ENCODE measurements around the gene KCNJ6.
"Not testable (repeated sequence)": the region's sequence is repeated elsewhere in the genome, so short reads cannot be mapped to it uniquely, and the experiment has no call there.

KCNJ6 gene

GRCh38 chr21:37742115-37742514 is 174.1 kb downstream of the KCNJ6 start:
- no peak for DNase-seq (ENCODE audit: extremely low spot score)
- no peak for TF ChIP-seq CTCF (IDR thresholded peaks at IDR 0.05; ENCODE audit: control extremely low read depth, extremely low read depth, low read depth, missing control alignments)
- ChIA-PET POLR2A (no interaction called here), CTCF (interaction anchor here (1.7 kb wide), 1 partner anchor 13 kb away, joined by 4 read pairs; no protein-coding TSS in a partner anchor)

GRCh38 chr21:37737996-37738395 is 178.3 kb downstream of the KCNJ6 start:
- POLR2A ChIA-PET = no interaction called here
- TF ChIP-seq CTCF (IDR thresholded peaks at IDR 0.05; ENCODE audit: control extremely low read depth, extremely low read depth, low read depth, missing control alignments) = no peak
- DNase-seq (ENCODE audit: extremely low spot score) = no peak
- CTCF ChIA-PET = no interaction called here

GRCh38 chr21:37737507-37737906 is 178.8 kb downstream of the KCNJ6 start:
- ChIA-PET POLR2A (no interaction called here), CTCF (no interaction called here)
- DNase-seq (ENCODE audit: extremely low spot score) = no peak
- no peak for TF ChIP-seq CTCF (IDR thresholded peaks at IDR 0.05; ENCODE audit: control extremely low read depth, extremely low read depth, low read depth, missing control alignments)

GRCh38 chr21:37734846-37735245 is 181.4 kb downstream of the KCNJ6 start:
- ChIA-PET CTCF (interaction anchor here (1.0 kb wide), 1 partner anchor 30 kb away, joined by 3 read pairs; no protein-coding TSS in a partner anchor), POLR2A (no interaction called here)
- no peak for TF ChIP-seq CTCF (IDR thresholded peaks at IDR 0.05; ENCODE audit: control extremely low read depth, extremely low read depth, low read depth, missing control alignments)

GRCh38 chr21:37732927-37733326 is 183.3 kb downstream of the KCNJ6 start:
- POLR2A ChIA-PET = no interaction called here
- CTCF ChIA-PET = no interaction called here
- no peak for TF ChIP-seq CTCF (IDR thresholded peaks at IDR 0.05; ENCODE audit: control extremely low read depth, extremely low read depth, low read depth, missing control alignments)
- no peak for DNase-seq (ENCODE audit: extremely low spot score)

More at GRCh38 chr21:37734846-37735245, 181.4 kb downstream of the KCNJ6 start:
- no peak for DNase-seq (ENCODE audit: extremely low spot score)

- CTCF ChIA-PET = no interaction called here
- TF ChIP-seq CTCF (IDR thresholded peaks at IDR 0.05; ENCODE audit: control extremely low read depth, extremely low read depth, low read depth, missing control alignments) = no peak
- DNase-seq (ENCODE audit: extremely low spot score) = no peak
- POLR2A ChIA-PET = no interaction called here
Measured at GRCh38 chr21:37724201-37724600, 192.1 kb downstream of the KCNJ6 start.

- DNase-seq (ENCODE audit: extremely low spot score) = no peak
- ChIA-PET CTCF (interaction anchor here (1.8 to 3.4 kb wide), 2 partner anchors 442 to 638 kb away, joined by 6 to 10 read pairs; no protein-coding TSS in a partner anchor), POLR2A (no interaction called here)
- no peak for TF ChIP-seq CTCF (IDR thresholded peaks at IDR 0.05; ENCODE audit: control extremely low read depth, extremely low read depth, low read depth, missing control alignments)
Measured at GRCh38 chr21:37717534-37717933, 198.7 kb downstream of the KCNJ6 start.

GRCh38 chr21:37712569-37712934 is 203.7 kb downstream of the KCNJ6 start:
- ChIA-PET CTCF (interaction anchor here (1.0 to 3.7 kb wide), 21 partner anchors 10 to 645 kb away, joined by 3 to 22 read pairs (median 7); no protein-coding TSS in a partner anchor), POLR2A (interaction anchor here (0.8 kb wide), 1 partner anchor 12 kb away, joined by 13 read pairs; no protein-coding TSS in a partner anchor)
- DNase-seq (ENCODE audit: extremely low spot score) = not testable (repeated sequence)
